ENCODE measurements around the gene FGB. TPM values are rescaled to one million over a fixed set of nuclear protein-coding genes. Genes with fewer than 3 reads are reported as not detected.

FGB gene
- total RNA-seq, 1 experiment from 2014 or later = not detected

DNA sequence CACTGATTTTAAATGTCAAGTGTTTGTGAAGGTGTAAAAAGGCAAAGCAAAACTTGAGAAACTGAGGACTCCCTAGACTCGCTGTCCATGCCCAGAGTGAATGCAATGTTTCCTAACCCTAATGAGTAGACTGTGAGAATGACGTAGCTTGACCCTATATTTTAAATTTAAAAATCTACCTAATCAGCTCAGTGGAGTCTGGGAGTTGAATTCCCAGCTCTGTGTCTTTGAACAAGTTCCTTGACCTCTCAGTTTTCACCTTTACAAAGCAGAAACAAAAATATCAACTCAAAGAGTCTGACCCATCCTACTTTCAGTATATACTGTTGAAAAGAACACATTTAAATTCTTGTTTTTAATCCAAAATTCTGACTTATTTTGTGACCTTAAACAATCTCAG, 25.4 kb downstream of the FGB start:
- no peaks in the 10 kb centered on the region for H3K36me3 ChIP-seq (ENCODE audit: insufficient read depth, low read length, poor library complexity, severe bottlenecking)
- TF ChIP-seq, protein P1, sequence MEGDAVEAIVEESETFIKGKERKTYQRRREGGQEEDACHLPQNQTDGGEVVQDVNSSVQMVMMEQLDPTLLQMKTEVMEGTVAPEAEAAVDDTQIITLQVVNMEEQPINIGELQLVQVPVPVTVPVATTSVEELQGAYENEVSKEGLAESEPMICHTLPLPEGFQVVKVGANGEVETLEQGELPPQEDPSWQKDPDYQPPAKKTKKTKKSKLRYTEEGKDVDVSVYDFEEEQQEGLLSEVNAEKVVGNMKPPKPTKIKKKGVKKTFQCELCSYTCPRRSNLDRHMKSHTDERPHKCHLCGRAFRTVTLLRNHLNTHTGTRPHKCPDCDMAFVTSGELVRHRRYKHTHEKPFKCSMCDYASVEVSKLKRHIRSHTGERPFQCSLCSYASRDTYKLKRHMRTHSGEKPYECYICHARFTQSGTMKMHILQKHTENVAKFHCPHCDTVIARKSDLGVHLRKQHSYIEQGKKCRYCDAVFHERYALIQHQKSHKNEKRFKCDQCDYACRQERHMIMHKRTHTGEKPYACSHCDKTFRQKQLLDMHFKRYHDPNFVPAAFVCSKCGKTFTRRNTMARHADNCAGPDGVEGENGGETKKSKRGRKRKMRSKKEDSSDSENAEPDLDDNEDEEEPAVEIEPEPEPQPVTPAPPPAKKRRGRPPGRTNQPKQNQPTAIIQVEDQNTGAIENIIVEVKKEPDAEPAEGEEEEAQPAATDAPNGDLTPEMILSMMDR (conservative IDR thresholded peaks at IDR 0.05; ENCODE audit: low read depth, low read length) = no peak
- TF ChIP-seq EZH2 (IDR thresholded peaks at IDR 0.05; ENCODE audit: borderline replicate concordance, low read depth, low read length, poor library complexity, severe bottlenecking) = no peak
- BruUV-seq (replicated peaks) = no TSS peak
- no peak for DNase-seq (ENCODE audit: low spot score)
- H3K4me1 ChIP-seq (ENCODE audit: insufficient read depth, low read length, poor library complexity, severe bottlenecking) = no peaks in the 10 kb centered on the region
- no peak overlapping the region for H3K27ac ChIP-seq (ENCODE audit: low read depth, low read length, poor library complexity, severe bottlenecking)
- no peak overlapping the region for H3K4me3 ChIP-seq (ENCODE audit: low read depth, low read length, poor library complexity, severe bottlenecking)
- H3K27me3 ChIP-seq (replicated peaks; ENCODE audit: insufficient read depth, low read depth, low read length, poor library complexity) = peaks cover 16% of the 10 kb centered on the region
- intact Hi-C loops (cut with micrococcal nuclease; ENCODE audit: unreplicated experiment) = no loop called here
- no peaks in the 10 kb centered on the region for H3K9me3 ChIP-seq (ENCODE audit: low read depth, low read length, poor library complexity, severe bottlenecking)
- ChIA-PET CTCF (no interaction called here), POLR2A (ENCODE audit: low non-redundant PET) (no interaction called here)

DNA sequence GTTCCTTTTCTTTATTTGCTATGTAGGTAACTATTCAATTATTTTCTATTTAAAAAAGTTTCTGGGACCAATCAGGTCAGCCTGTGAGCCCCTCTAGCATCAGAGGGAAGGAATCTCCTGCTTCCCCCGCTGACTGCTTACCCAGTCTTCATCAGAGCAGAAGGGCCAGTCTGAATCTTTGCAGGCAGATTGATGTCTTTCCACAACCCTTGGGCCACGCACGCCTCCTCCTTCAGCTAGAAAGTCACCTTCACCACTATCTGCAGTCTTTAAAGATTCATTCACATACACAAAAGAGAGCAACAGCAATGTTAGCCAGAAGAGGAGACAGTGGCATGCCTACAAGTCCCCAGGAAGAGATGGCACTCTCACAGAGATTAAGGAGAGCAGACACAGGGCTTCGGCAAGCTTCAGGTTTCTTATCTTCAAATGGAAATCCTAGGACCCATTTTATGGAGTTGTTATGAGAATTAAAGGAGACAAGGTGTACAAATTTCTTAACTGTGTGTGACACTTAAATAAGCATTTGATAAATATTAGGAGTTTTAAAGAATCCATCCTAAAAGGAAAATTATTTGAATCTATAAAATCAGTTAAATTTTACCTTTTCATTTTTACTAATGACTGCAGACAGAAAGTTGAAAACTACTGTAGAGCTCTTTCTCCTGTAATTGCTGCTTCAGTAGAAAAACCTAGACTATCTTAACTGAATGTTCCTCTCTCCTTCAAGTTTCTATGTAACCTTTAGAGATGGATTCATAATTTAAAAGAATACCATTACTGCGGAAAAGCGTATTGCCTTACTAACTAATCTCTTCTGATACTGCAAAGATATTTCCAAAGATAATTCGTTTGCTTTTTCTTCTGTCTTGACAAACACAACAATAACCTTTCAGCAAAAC, 26.7 kb downstream of the FGB start:
- H3K4me3 ChIP-seq (ENCODE audit: low read depth, low read length, poor library complexity, severe bottlenecking) = no peak overlapping the region
- TF ChIP-seq EZH2 (IDR thresholded peaks at IDR 0.05; ENCODE audit: borderline replicate concordance, low read depth, low read length, poor library complexity, severe bottlenecking) = no peak
- TF ChIP-seq, protein P1 (conservative IDR thresholded peaks at IDR 0.05; ENCODE audit: low read depth, low read length) = no peak
- DNase-seq (ENCODE audit: low spot score) = no peak
- peaks cover 16% of the 10 kb centered on the region for H3K27me3 ChIP-seq (replicated peaks; ENCODE audit: insufficient read depth, low read depth, low read length, poor library complexity)
- intact Hi-C loops (cut with micrococcal nuclease; ENCODE audit: unreplicated experiment) = no loop called here
- H3K9me3 ChIP-seq (ENCODE audit: low read depth, low read length, poor library complexity, severe bottlenecking) = no peaks in the 10 kb centered on the region
- ChIA-PET CTCF (no interaction called here), POLR2A (ENCODE audit: low non-redundant PET) (no interaction called here)
- no TSS peak for BruUV-seq (replicated peaks)
- no peaks in the 10 kb centered on the region for H3K4me1 ChIP-seq (ENCODE audit: insufficient read depth, low read length, poor library complexity, severe bottlenecking)
- no peaks in the 10 kb centered on the region for H3K36me3 ChIP-seq (ENCODE audit: insufficient read depth, low read length, poor library complexity, severe bottlenecking)
- no peak overlapping the region for H3K27ac ChIP-seq (ENCODE audit: low read depth, low read length, poor library complexity, severe bottlenecking)

DNA sequence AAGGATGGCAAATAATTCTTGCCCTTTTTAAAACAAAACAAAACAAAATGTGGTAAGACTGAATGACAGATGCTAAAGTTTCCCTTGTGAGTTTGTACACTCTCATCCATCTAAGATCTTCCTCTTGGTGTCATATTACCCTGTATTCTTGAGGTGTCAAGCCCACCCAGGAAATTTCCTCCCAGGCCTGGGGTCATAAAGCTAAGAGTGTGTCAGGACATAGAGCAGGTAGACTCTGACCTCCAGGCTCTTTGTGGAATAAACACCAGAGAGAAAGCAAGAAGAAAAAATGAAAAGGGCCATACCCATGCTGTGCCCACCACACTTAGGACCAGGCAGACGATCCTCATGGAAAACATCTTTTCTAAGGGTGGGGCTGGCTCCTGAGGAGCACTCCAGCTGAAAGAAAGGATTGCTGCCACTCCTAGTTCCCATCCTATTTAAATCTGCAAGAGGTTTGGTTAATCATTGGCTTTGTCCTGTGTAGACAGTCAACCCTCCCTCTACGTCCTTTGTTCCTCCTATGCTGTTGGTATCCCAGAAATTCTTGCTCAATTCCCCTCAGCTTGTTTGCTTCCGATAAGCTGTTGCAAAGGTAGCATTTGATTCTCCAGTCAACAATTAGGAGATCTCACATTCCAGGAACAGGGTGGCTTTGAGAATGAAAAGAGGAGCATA, 27.7 kb downstream of the FGB start, which contains the start of gene FGA:
TSS of gene FGA (minus strand) at position 414 of the 678 bp plus-strand sequence. CDS start at position 359, 55 bp downstream.
- DNase-seq (ENCODE audit: low spot score) = no peak
- BruUV-seq (replicated peaks) = no TSS peak
- POLR2A ChIA-PET (ENCODE audit: low non-redundant PET) = no interaction called here
- Histone ChIP-seq H3K27ac (ENCODE audit: low read depth, low read length, poor library complexity, severe bottlenecking) (no peak within 1 kb of the TSS), H3K27me3 (replicated peaks; ENCODE audit: insufficient read depth, low read depth, low read length, poor library complexity) (peaks cover 16% of the 10 kb centered on the region), H3K4me3 (ENCODE audit: low read depth, low read length, poor library complexity, severe bottlenecking) (no peak within 1 kb of the TSS), H3K36me3 (ENCODE audit: insufficient read depth, low read length, poor library complexity, severe bottlenecking) (no peaks in the 10 kb centered on the region), H3K4me1 (ENCODE audit: insufficient read depth, low read length, poor library complexity, severe bottlenecking) (no peaks in the 10 kb centered on the region), H3K9me3 (ENCODE audit: low read depth, low read length, poor library complexity, severe bottlenecking) (no peaks in the 10 kb centered on the region)
- no peak for TF ChIP-seq EZH2 (IDR thresholded peaks at IDR 0.05; ENCODE audit: borderline replicate concordance, low read depth, low read length, poor library complexity, severe bottlenecking)
- TF ChIP-seq, protein P1 (conservative IDR thresholded peaks at IDR 0.05; ENCODE audit: low read depth, low read length) = no peak
- CTCF ChIA-PET = no interaction called here
- intact Hi-C loops (cut with micrococcal nuclease; ENCODE audit: unreplicated experiment) = no loop called here
